ENCODE results near the gene GPC5. TPM values are rescaled to one million over a fixed set of nuclear protein-coding genes. Genes with fewer than 3 reads are reported as not detected.
"Not testable (repeated sequence)": the region's sequence is repeated elsewhere in the genome, so short reads cannot be mapped to it uniquely, and the experiment has no call there.

Gene GPC5
- total RNA-seq, 2 donors from 2014 or later: 0.55 to 1.0 TPM

DNA sequence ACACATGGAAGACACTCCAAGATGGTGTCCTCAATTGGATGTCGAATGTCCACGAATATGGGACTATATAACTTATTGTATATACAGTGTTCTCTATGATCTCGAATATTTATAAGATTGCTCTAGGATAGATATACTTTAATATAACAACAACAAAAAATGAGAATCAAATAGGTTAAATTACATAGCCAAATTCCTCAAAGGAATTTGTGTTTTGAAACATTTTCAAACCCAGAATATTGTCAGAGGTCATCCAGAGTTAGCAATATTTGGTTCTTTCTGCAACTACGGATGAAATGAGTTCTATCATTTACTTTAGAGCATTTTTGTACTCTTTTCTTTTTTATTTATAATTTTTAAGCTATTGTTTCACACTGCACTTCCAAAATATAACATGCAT is 857.8 kb downstream of the GPC5 start:
- Mint-ChIP-seq H3K36me3 (peaks cover 4% of the 10 kb centered on the region), H3K4me1 (ENCODE audit: low read depth in 2 of 2) (no peaks in the 10 kb centered on the region), H3K27me3 (no peaks in the 10 kb centered on the region), H3K9me3 (peaks cover 24% of the 10 kb centered on the region), H3K27ac (no peak overlapping the region), H3K4me3 (no peak overlapping the region)
- DNase-seq (ENCODE audit: low spot score) (no peak), ATAC-seq (no peak)

DNA sequence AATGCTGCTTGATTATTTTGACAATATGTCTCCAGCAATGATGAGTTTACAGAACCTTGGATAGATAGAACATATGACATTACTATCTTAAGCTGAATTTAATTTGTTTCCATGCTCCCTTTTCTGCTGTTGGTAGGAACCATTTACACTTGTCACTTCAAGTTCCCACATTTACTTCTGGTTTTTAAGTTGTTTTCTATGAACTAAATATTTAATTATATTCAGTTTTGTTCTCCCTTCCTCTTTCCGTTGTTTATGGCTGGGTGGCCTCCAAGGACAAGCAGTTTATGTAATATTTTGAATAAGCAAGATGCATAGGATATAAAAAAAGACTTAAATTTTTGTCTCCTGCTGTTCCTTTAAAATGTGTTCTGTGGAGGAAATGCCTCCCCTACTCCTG is 860.6 kb downstream of the GPC5 start:
- ATAC-seq (no peak), DNase-seq (ENCODE audit: low spot score) (no peak)
- Mint-ChIP-seq H3K4me3 (no peak overlapping the region), H3K27me3 (no peaks in the 10 kb centered on the region), H3K4me1 (ENCODE audit: low read depth in 2 of 2) (no peaks in the 10 kb centered on the region), H3K9me3 (peaks cover 12% of the 10 kb centered on the region), H3K27ac (no peak overlapping the region), H3K36me3 (no peaks in the 10 kb centered on the region)

DNA sequence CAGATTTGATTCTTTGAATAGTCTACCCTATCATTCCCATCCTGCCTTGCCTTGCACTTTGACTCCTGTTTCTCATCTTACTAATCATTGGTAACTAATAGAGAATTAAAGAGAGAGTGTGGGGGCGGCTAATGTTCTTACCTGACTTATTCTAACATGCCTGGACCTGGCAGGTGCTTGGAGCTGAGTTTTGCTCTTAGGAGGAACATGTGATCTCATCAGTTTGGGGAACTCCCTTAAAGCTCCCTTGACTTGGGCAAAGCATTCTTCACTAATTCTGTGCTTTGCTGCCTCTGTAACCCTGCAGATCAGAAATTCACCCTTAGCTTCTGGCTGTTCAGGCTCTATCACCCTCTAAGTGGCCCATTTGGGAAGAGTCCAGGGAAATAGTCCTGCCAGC is 861.1 kb downstream of the GPC5 start:
- Mint-ChIP-seq H3K27ac (no peak overlapping the region), H3K4me3 (no peak overlapping the region), H3K27me3 (no peaks in the 10 kb centered on the region), H3K4me1 (ENCODE audit: low read depth in 2 of 2) (no peaks in the 10 kb centered on the region), H3K36me3 (no peaks in the 10 kb centered on the region), H3K9me3 (peaks cover 12% of the 10 kb centered on the region)
- ATAC-seq (no peak), DNase-seq (ENCODE audit: low spot score) (no peak)

DNA sequence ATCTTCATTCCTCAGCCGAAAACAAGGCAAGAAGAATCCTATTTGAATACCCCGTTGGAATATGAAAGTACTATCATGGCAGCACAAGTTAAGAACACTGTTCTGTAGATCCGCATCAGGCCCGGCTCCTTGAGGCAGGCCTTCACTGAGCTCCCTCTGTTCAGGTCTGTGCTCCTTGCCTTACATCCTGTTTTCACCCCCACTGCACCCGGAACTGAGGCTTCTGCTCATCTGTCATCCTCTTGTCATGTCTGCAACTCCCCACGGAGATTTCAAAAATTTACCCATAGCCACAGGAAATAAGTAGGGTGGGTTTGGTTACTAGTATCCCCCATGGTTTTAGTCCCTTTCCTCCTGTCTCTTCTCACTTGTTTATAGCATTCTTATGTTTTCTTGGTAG is 861.9 kb downstream of the GPC5 start:
- Mint-ChIP-seq H3K9me3 (peaks cover 15% of the 10 kb centered on the region), H3K36me3 (no peaks in the 10 kb centered on the region), H3K27me3 (no peaks in the 10 kb centered on the region), H3K4me1 (ENCODE audit: low read depth in 2 of 2) (no peaks in the 10 kb centered on the region), H3K4me3 (no peak overlapping the region), H3K27ac (no peak overlapping the region)
- DNase-seq (ENCODE audit: low spot score) (no peak), ATAC-seq (no peak)

DNA sequence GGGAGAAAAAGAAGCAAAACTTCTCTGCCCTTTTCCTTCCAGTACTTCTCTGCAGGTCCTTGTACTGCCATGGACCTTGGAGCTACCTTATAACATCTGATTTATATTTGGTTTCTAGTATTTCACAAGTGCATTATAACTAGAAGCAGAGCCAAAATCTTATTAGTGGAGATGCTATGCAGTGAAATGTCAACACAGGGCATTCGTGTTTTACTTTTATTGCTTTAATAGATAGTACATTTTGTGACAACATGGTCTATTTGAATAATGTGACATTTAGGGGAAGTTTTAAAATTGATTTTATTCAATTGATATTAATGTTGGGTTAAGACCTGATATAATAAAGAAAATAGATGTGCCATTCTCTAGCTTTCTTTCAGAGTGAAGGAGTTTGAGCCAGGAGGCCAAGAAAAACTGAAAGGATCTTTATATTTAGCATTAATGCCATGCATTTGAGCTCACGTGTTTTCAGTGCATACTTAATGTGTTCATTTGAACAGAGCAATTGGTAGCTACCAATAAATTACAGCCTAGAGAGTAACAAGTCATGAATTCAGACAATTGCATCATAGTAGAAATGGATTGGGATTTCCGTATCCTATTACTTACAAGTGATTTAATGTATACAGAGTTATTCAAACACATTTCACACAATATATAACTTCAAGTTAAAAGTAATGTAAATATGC is 863.8 kb downstream of the GPC5 start:
- Mint-ChIP-seq H3K4me3 (no peak overlapping the region), H3K27ac (no peak overlapping the region), H3K9me3 (peaks cover 21% of the 10 kb centered on the region), H3K27me3 (no peaks in the 10 kb centered on the region), H3K4me1 (ENCODE audit: low read depth in 2 of 2) (no peaks in the 10 kb centered on the region), H3K36me3 (no peaks in the 10 kb centered on the region)
- no peak for DNase-seq (ENCODE audit: low spot score)
- ATAC-seq: no peak

DNA sequence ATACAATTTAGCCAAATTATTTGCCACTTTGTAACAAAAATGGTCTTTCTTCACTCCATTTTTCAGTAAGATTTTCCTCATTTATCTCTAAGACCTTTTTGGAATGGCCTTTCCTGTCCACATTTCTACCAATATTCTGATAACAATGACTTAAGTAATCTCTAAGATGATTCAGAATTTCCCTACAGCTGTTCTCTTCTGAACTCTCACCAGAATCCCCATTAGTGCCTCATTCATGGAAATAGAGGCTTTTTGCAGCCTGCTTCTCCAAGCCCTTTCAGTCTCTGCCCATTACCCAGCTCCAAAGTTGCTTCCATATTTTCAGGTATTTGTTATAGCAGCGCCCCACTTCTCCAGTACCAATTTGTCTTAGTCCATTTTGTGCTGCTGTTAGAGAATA is 867.0 kb downstream of the GPC5 start:
- peaks cover 12% of the 10 kb centered on the region for H3K9me3 Mint-ChIP-seq
- DNase-seq (ENCODE audit: low spot score): no peak
- no peaks in the 10 kb centered on the region for H3K4me1 Mint-ChIP-seq (ENCODE audit: low read depth in 2 of 2)
- ATAC-seq: no peak
- no peak overlapping the region for H3K27ac Mint-ChIP-seq
- H3K36me3 Mint-ChIP-seq: no peaks in the 10 kb centered on the region
- no peak overlapping the region for H3K4me3 Mint-ChIP-seq
- no peaks in the 10 kb centered on the region for H3K27me3 Mint-ChIP-seq

DNA sequence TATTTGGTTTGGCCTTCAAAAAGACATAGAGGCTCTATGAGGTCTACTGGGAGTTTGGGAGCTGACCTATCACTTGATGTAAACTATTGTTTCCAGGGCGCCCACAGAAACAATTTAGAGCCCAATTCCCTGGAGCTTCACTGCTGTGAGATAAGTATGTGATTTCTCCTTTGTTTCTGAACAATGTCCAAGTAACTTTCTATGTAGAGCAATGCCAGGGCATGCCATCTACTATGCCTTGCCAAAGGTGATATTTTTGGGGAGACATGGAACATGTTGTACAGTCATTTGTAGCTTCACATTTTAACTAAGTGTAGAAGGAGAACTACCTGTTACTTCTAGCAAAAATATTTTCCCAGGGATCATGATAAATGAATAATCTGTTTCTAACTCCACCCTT is 872.6 kb downstream of the GPC5 start:
- Mint-ChIP-seq H3K27ac (no peak overlapping the region), H3K9me3 (peaks cover 12% of the 10 kb centered on the region), H3K36me3 (no peaks in the 10 kb centered on the region), H3K4me3 (no peak overlapping the region), H3K4me1 (ENCODE audit: low read depth in 2 of 2) (no peaks in the 10 kb centered on the region), H3K27me3 (no peaks in the 10 kb centered on the region)
- ATAC-seq (no peak), DNase-seq (ENCODE audit: low spot score) (no peak)

DNA sequence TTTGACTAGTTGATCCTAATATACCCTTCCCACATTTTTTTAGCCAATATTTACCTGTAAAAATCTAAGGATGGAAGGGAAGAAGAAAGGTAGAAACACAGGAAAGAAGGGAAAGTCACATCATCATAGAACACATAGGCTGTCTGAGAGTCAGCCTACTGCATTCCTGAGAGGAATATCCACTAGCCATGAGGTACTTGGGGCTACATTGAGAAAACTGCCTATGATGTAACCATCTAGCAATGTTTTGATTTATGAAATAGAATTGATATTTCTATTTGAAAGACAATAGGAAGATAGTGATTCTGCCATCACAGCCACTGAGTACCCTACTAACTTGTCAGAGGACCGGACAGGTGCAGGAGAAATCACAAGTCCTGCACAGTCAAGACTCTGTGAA is 873.8 kb downstream of the GPC5 start:
- DNase-seq (ENCODE audit: low spot score) (no peak), ATAC-seq (no peak)
- Mint-ChIP-seq H3K27ac (no peak overlapping the region), H3K9me3 (peaks cover 11% of the 10 kb centered on the region), H3K36me3 (no peaks in the 10 kb centered on the region), H3K27me3 (no peaks in the 10 kb centered on the region), H3K4me1 (ENCODE audit: low read depth in 2 of 2) (no peaks in the 10 kb centered on the region), H3K4me3 (no peak overlapping the region)

DNA sequence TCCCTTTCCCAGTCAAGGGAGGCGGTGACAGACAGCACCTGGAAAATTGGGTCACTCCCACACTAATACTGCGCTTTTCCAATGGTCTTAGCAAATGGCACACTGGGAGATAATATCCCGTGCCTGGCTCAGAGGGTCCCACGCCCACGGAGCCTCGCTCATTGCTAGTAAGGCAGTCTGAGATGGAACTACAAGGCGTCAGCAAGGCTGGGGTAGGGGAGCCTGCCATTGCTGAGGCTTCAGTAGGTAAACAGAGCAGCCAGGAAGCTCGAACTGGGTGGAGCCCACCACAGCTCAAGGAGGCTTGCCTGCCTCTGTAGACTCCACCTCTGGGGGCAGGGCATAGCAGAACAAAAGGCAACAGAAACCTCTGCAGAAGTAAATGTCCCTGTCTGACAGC is 882.6 kb downstream of the GPC5 start:
- Mint-ChIP-seq H3K9me3 (peaks cover 15% of the 10 kb centered on the region), H3K36me3 (peaks cover 16% of the 10 kb centered on the region)
- not testable (repeated sequence) for H3K27me3 Mint-ChIP-seq; H3K27ac Mint-ChIP-seq; H3K4me3 Mint-ChIP-seq; DNase-seq (ENCODE audit: low spot score); H3K4me1 Mint-ChIP-seq (ENCODE audit: low read depth in 2 of 2); ATAC-seq

DNA sequence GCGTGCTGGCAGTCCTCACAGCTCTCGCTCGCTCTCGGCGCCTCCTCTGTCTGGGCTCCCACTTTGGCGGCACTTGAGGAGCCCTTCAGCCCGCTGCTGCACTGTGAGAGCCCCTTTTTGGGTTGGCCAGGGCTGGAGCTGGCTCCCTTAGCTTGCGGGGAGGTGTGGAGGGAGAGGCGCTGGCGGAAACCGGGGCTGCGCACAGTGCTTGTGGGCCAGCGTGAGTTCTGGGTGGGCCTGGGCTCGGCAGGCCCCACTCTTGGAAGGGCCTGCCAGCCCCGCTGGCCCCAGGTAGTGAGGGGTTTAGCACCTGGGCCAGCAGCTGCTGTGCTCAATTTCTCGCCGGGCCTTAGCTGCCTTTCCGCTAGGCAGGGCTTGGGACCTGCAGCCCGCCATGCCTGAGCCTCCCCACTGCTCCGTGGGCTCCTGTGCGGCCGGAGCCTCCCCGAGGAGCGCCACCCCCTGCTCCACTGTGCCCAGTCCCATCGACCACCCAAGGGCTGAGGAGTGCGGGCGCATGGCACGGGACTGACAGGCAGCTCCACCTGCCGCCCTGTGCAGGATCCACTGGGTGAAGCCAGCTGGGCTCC is 892.4 kb downstream of the GPC5 start:
- ATAC-seq; H3K4me3 Mint-ChIP-seq; H3K27ac Mint-ChIP-seq; H3K36me3 Mint-ChIP-seq; H3K27me3 Mint-ChIP-seq; DNase-seq (ENCODE audit: low spot score); H3K4me1 Mint-ChIP-seq (ENCODE audit: low read depth in 2 of 2): not testable (repeated sequence)
- H3K9me3 Mint-ChIP-seq: peaks cover 28% of the 10 kb centered on the region

DNA sequence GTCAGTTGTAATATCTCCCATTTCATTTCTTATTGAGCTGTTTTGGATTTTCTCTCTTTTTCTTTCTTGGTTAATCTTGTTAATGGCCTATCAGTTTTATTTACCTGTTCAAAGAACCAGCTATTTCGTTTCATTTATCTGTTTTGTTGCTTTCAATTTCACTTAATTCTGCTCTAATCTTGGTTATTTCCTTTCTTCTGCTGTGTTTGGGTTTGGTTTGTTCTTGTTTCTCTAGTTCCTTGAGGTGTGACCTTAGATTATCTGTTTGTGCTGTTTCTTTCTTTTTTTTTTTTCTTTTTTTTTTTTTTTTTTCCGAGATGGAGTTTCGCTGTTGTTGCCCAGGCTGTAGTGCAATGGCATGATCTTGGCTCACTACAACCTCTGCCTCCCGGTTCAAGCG is 896.1 kb downstream of the GPC5 start:
- H3K27me3 Mint-ChIP-seq; H3K27ac Mint-ChIP-seq; H3K4me1 Mint-ChIP-seq (ENCODE audit: low read depth in 2 of 2); H3K4me3 Mint-ChIP-seq; ATAC-seq; DNase-seq (ENCODE audit: low spot score): not testable (repeated sequence)
- peaks cover 10% of the 10 kb centered on the region for H3K36me3 Mint-ChIP-seq
- peaks cover 22% of the 10 kb centered on the region for H3K9me3 Mint-ChIP-seq

DNA sequence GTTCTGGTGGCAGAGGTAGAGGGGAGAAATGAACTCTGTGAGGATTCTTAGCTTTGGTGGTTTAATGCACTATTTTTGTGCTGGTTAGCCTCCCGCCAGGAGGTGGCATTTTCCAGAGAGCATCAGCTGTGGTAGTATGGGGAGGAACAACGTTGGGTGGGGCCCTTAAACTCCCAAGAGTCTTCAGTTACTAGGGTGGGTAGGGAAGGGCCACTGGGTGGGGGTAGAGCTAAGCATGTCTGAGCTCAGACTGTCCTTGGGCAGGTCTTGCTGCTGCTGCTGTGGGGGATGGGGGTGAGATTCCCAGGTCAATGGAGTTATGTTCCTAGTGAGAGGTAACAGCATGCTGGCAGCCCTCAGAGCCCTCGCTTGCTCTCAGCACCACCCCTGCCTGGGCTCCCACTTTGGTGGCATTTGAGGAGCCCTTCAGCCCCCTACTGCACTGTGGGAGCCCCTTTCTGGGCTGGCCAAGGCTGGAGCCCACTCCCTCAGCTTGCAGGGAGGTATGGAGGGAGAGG is 897.8 kb downstream of the GPC5 start:
- H3K9me3 Mint-ChIP-seq: peaks cover 22% of the 10 kb centered on the region
- not testable (repeated sequence) for DNase-seq (ENCODE audit: low spot score); H3K4me1 Mint-ChIP-seq (ENCODE audit: low read depth in 2 of 2); H3K27ac Mint-ChIP-seq; H3K4me3 Mint-ChIP-seq; ATAC-seq; H3K27me3 Mint-ChIP-seq
- H3K36me3 Mint-ChIP-seq: peaks cover 10% of the 10 kb centered on the region

DNA sequence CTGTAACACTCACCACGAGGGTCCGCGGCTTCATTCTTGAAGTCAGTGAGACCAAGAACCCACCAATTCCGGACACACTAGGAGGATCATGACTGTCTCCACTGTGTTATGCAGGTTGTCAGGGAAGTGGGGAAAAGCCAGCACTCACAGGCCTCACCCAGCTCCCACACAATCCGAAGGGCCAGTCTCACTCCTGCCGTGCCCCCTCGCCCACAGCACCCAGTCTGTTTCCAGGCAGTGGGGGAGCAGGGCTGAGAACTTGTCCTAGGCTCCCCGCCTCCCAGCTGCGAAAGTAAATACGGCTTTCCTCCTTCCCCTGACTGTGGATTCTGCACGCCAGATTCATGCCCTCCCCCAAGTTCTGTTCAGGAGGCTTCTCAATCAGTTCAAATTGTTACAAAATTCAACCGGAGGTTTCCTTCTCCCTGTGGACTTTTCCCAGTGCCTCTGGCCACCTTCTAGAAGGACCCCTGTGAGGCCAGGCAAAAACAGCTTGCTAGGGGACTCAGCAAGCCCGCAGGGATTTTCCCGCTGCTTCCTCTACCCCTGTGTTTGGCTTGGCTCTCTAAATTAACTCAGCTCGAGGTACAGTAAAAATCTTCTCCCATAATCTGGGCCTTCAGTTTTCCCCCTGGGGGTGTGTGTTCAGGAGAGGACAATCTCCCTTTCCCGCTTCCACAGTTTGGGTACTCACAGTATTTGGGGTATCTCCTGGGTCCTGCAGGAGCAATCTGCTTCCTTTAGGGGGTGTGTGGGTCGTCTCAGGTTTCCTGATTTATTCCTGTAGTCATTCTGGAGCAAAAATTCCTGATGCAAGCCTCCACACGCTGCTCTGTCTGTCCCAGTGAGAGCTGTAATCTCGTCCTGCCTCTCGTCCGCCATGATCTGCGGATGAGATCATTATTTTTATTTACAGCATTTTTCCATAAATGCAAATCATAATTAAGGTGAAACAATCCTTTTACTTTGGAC is 899.8 kb downstream of the GPC5 start:
- DNase-seq (ENCODE audit: low spot score) (no peak), ATAC-seq (no peak)
- Mint-ChIP-seq H3K27ac (no peak overlapping the region), H3K4me1 (ENCODE audit: low read depth in 2 of 2) (no peaks in the 10 kb centered on the region), H3K36me3 (peaks cover 10% of the 10 kb centered on the region), H3K9me3 (peaks cover 19% of the 10 kb centered on the region), H3K27me3 (no peaks in the 10 kb centered on the region), H3K4me3 (no peak overlapping the region)

DNA sequence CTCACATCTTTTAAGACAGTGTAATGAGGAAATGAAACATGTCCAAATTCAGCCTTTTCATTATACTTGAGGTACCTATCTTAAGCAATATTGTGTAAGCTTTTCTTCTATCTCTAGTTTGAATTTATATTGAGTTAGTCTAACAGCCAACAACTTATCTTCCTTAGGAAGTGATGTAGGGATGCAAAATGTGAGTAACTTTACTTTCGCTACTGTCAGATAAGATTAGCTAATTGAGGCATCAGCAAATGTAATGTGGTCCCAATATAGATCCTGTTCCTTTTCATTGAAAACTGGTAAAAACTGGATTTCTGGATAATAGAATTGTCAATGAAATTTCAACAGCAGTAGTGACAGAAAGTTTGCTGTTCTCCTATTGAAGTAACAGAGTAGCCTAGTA is 902.2 kb downstream of the GPC5 start:
- Mint-ChIP-seq H3K4me1 (ENCODE audit: low read depth in 2 of 2) (no peaks in the 10 kb centered on the region), H3K36me3 (peaks cover 4% of the 10 kb centered on the region), H3K27ac (no peak overlapping the region), H3K9me3 (peaks cover 11% of the 10 kb centered on the region), H3K4me3 (no peak overlapping the region), H3K27me3 (no peaks in the 10 kb centered on the region)
- DNase-seq (ENCODE audit: low spot score) (no peak), ATAC-seq (no peak)
